ENCODE results near the gene HSPA1B.
"Not testable (repeated sequence)": the region's sequence is repeated elsewhere in the genome, so short reads cannot be mapped to it uniquely, and the experiment has no call there.

Gene HSPA1B

GRCh38 chr6:31827286-31828079, at the start of gene HSPA1B:
HSPA1B (plus strand) TSS chr6:31827738; CDS start chr6:31827951, 213 bp downstream.
- peak; percentile 99 for DNase-seq

- no peak for DNase-seq
Observed at GRCh38 chr6:31778193-31778592, 49.3 kb upstream of the HSPA1B start.

- DNase-seq, result no peak
Observed at GRCh38 chr6:31778999-31779885, 48.3 kb upstream of the HSPA1B start.

GRCh38 chr6:31779908-31780307, 47.6 kb upstream of the HSPA1B start:
- no peak for DNase-seq

- no peak for DNase-seq
Observed at GRCh38 chr6:31780507-31781243, 46.9 kb upstream of the HSPA1B start.

- DNase-seq, result no peak
Observed at GRCh38 chr6:31781244-31782125, 46.1 kb upstream of the HSPA1B start.

GRCh38 chr6:31782126-31782855, 45.2 kb upstream of the HSPA1B start:
- DNase-seq, result no peak

- DNase-seq, result no peak
Observed at GRCh38 chr6:31784098-31784925, 43.2 kb upstream of the HSPA1B start.

GRCh38 chr6:31785475-31785874, 42.1 kb upstream of the HSPA1B start:
- no peak for DNase-seq

- DNase-seq, result peak; percentile 12
Observed at GRCh38 chr6:31791324-31792089, 36.0 kb upstream of the HSPA1B start.

GRCh38 chr6:31792090-31792374, 35.5 kb upstream of the HSPA1B start:
- DNase-seq, result no peak

GRCh38 chr6:31792761-31793171, 34.8 kb upstream of the HSPA1B start:
- DNase-seq, result no peak

GRCh38 chr6:31793927-31794245, 33.7 kb upstream of the HSPA1B start:
- not testable (repeated sequence) for DNase-seq

- DNase-seq, result no peak
Observed at GRCh38 chr6:31794294-31794865, 33.2 kb upstream of the HSPA1B start.

- no peak for DNase-seq
Observed at GRCh38 chr6:31794866-31795615, 32.5 kb upstream of the HSPA1B start.

- peak; percentile 85 for DNase-seq
Observed at GRCh38 chr6:31795616-31796298, 31.8 kb upstream of the HSPA1B start, which contains the start of gene VARS1. VARS1 (minus strand) TSS chr6:31795752; CDS start chr6:31795217, 535 bp downstream.

GRCh38 chr6:31796993-31797385, 30.5 kb upstream of the HSPA1B start:
- no peak for DNase-seq

GRCh38 chr6:31797588-31797987, 29.9 kb upstream of the HSPA1B start:
- no peak for DNase-seq

Measured in NCI-H748 treated with DMSO at 0.1 percent for 48 hours (cell line).